MM.1S (cell line): ENCODE results near the gene FGF1.

Experiments
- DNase-seq: peaks from one replicate; pipeline ENCODE4 v3.0.0-alpha.2; 2015
- H2AFZ ChIP-seq: fragments of 300-600 bp; sonication (generic); 2 replicates; pipeline ENCODE4 v1.6.0; 2016; ENCODE audit warnings: antibody characterized with exemption, low read length
- H3F3A ChIP-seq: fragments of 300-600 bp; sonication (generic); 2 replicates; pipeline ENCODE4 v1.6.1; 2016; ENCODE audit warnings: mild to moderate bottlenecking, antibody characterized with exemption, low read length, moderate library complexity, mixed read lengths; ENCODE audit not compliant: insufficient read depth
- H3K27ac ChIP-seq: fragments of 300-600 bp; sonication (generic); 2 replicates; pipeline ENCODE4 v1.5.1; 2016; ENCODE audit warnings: mild to moderate bottlenecking, low read length
- H3K27me3 ChIP-seq: fragments of 300-600 bp; sonication (generic); replicated peaks from 2 replicates; pipeline ENCODE4 v1.6.0; 2016; ENCODE audit warnings: low read length; ENCODE audit not compliant: insufficient read depth
- H3K36me3 ChIP-seq: fragments of 300-600 bp; sonication (generic); replicated peaks from 2 replicates; pipeline ENCODE4 v1.6.1; 2016; ENCODE audit warnings: mild to moderate bottlenecking, low read length, mixed read lengths; ENCODE audit not compliant: insufficient read depth
- H3K4me1 ChIP-seq: fragments of 300-600 bp; sonication (generic); 2 replicates; pipeline ENCODE4 v1.6.1; 2016; ENCODE audit warnings: low read length, mixed read lengths
- H3K4me2 ChIP-seq: fragments of 300-600 bp; sonication (generic); 2 replicates; pipeline ENCODE4 v1.6.0; 2016; ENCODE audit warnings: low read depth, low read length
- H3K4me3 ChIP-seq: fragments of 300-600 bp; sonication (generic); 2 replicates; pipeline ENCODE4 v1.5.1; 2016; ENCODE audit warnings: low read length, mixed read lengths
- H3K79me2 ChIP-seq: fragments of 300-600 bp; sonication (generic); 2 replicates; pipeline ENCODE4 v1.6.1; 2016; ENCODE audit warnings: mixed run types, low read length, mixed read lengths
- H3K9ac ChIP-seq: fragments of 300-600 bp; sonication (generic); 2 replicates; pipeline ENCODE4 v1.6.1; 2016; ENCODE audit warnings: low read length, mixed read lengths
- H3K9me2 ChIP-seq: fragments of 300-600 bp; sonication (generic); replicated peaks from 2 replicates; pipeline ENCODE4 v1.6.1; 2016; ENCODE audit warnings: mild to moderate bottlenecking, low read length, mixed read lengths; ENCODE audit not compliant: insufficient read depth
- H3K9me3 ChIP-seq: fragments of 300-600 bp; sonication (generic); replicated peaks from 2 replicates; pipeline ENCODE4 v1.6.1; 2016; ENCODE audit warnings: mild to moderate bottlenecking, low read length, mixed read lengths; ENCODE audit not compliant: insufficient read depth
- H4K20me1 ChIP-seq: fragments of 300-600 bp; sonication (generic); 2 replicates; pipeline ENCODE4 v1.6.1; 2016; ENCODE audit warnings: mild to moderate bottlenecking, low read length, moderate library complexity, mixed read lengths; ENCODE audit not compliant: insufficient read depth
- CTCF ChIP-seq: fragments of 300-600 bp; sonication (generic); IDR thresholded peaks from 2 replicates; pipeline ENCODE4 v1.5.1; 2016; ENCODE audit warnings: antibody characterized with exemption, low read length, mixed read lengths
- EZH2 ChIP-seq: fragments of 300-600 bp; sonication (generic); optimal IDR thresholded peaks from 2 replicates; pipeline ENCODE3; 2017; ENCODE audit warnings: low read depth, mild to moderate bottlenecking, antibody characterized with exemption, low read length, mixed read lengths
- EZH2phosphoT487 ChIP-seq: fragments of 300-600 bp; sonication (generic); IDR thresholded peaks from 2 replicates; pipeline ENCODE4 v1.6.1; 2018; ENCODE audit warnings: antibody characterized with exemption, low read length

FGF1 gene

GRCh38 chr5:142692321-142692894 is 6.5 kb upstream of the FGF1 start:
- H3K4me2 ChIP-seq = no peak overlapping the region
- H2AFZ ChIP-seq = no peak overlapping the region
- H3K27me3 ChIP-seq = no peaks in the 10 kb centered on the region
- no peak overlapping the region for H3K4me3 ChIP-seq
- no peaks in the 10 kb centered on the region for H3K9me3 ChIP-seq
- H3K27ac ChIP-seq = no peak overlapping the region
- H3K9me2 ChIP-seq = no peaks in the 10 kb centered on the region
- no peak overlapping the region for H3K9ac ChIP-seq
- H4K20me1 ChIP-seq = no peaks in the 10 kb centered on the region
- H3K79me2 ChIP-seq = no peaks in the 10 kb centered on the region
- no peaks in the 10 kb centered on the region for H3F3A ChIP-seq
- DNase-seq = no peak
- H3K36me3 ChIP-seq = no peaks in the 10 kb centered on the region
- H3K4me1 ChIP-seq = no peaks in the 10 kb centered on the region
- TF ChIP-seq EZH2phosphoT487 = no peak
- TF ChIP-seq CTCF = no peak
- no peak for TF ChIP-seq EZH2

- TF ChIP-seq CTCF (no peak), EZH2 (no peak)
- H3K4me3 ChIP-seq = no peak overlapping the region
- no peaks in the 10 kb centered on the region for H3K79me2 ChIP-seq
- no peak overlapping the region for H3K4me2 ChIP-seq
- no peak overlapping the region for H3K9ac ChIP-seq
- DNase-seq = no peak
- no peak overlapping the region for H3K27ac ChIP-seq
- no peak overlapping the region for H2AFZ ChIP-seq
- no peaks in the 10 kb centered on the region for H3K9me3 ChIP-seq
- no peaks in the 10 kb centered on the region for H3K27me3 ChIP-seq
- no peaks in the 10 kb centered on the region for H3K4me1 ChIP-seq
- H3K9me2 ChIP-seq = no peaks in the 10 kb centered on the region
- H4K20me1 ChIP-seq = no peaks in the 10 kb centered on the region
- H3F3A ChIP-seq = no peaks in the 10 kb centered on the region
- no peaks in the 10 kb centered on the region for H3K36me3 ChIP-seq
Observed at GRCh38 chr5:142690667-142691066, 4.8 kb upstream of the FGF1 start.

- no peaks in the 10 kb centered on the region for H3F3A ChIP-seq
- no peaks in the 10 kb centered on the region for H4K20me1 ChIP-seq
- no peaks in the 10 kb centered on the region for H3K4me1 ChIP-seq
- no peak for TF ChIP-seq EZH2phosphoT487
- TF ChIP-seq CTCF = no peak
- TF ChIP-seq EZH2 = no peak
- H3K9me3 ChIP-seq = no peaks in the 10 kb centered on the region
- H3K9me2 ChIP-seq = no peaks in the 10 kb centered on the region
- H2AFZ ChIP-seq = no peak overlapping the region
- H3K4me3 ChIP-seq = no peak overlapping the region
- no peaks in the 10 kb centered on the region for H3K36me3 ChIP-seq
- H3K4me2 ChIP-seq = no peak overlapping the region
- no peak overlapping the region for H3K27ac ChIP-seq
- H3K79me2 ChIP-seq = no peaks in the 10 kb centered on the region
- DNase-seq = no peak
- no peaks in the 10 kb centered on the region for H3K27me3 ChIP-seq
- no peak overlapping the region for H3K9ac ChIP-seq
Observed at GRCh38 chr5:142689081-142689480, 3.2 kb upstream of the FGF1 start.
